Airway epithelial cell (primary cell): ENCODE results near the gene PLS3. TPM values are rescaled to one million over a fixed set of nuclear protein-coding genes. Genes with fewer than 3 reads are reported as not detected.

Experiments
- total RNA-seq: library from RNA; depleted of rRNA; stranded (reverse); fragments of >200 nt; gene quantifications from 2 replicates; pipeline ENCODE4 v1.2.3, GENCODE V29; 2015

Gene PLS3, protein sequence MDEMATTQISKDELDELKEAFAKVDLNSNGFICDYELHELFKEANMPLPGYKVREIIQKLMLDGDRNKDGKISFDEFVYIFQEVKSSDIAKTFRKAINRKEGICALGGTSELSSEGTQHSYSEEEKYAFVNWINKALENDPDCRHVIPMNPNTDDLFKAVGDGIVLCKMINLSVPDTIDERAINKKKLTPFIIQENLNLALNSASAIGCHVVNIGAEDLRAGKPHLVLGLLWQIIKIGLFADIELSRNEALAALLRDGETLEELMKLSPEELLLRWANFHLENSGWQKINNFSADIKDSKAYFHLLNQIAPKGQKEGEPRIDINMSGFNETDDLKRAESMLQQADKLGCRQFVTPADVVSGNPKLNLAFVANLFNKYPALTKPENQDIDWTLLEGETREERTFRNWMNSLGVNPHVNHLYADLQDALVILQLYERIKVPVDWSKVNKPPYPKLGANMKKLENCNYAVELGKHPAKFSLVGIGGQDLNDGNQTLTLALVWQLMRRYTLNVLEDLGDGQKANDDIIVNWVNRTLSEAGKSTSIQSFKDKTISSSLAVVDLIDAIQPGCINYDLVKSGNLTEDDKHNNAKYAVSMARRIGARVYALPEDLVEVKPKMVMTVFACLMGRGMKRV
- 271 and 325 TPM in 2 replicates for total RNA-seq

DNA sequence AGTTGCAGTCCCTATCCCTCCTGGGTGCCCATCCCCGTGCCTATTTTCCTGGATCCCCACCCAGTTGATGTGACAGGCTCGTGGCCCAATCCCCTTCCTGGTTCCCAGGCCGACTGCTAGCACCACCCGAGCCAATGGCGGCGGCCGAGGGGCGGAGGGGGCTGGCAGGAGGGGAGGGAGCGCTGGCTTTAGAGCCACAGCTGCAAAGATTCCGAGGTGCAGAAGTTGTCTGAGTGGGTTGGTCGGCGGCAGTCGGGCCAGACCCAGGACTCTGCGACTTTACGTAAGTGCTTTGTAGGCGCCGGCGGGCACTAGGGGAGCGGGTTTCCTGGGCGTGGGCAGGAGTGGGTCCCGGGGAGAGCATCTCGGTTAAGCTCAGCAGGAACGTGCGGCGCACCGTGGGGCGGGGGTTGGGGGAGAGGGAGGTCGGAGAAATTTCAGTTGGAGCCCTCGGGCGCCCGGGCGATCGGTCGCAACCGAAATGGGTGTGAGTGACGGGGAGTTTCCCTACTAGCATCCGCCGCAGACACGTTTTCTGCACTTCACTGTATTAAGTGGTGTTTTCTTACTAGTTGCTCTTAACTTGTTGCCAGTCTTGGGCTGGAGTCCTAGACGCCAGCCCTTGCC, at the start of gene PLS3:
Gene PLS3 (plus strand): TSS at position 197 of the 627 bp plus-strand sequence. CDS start 49,077 bp downstream, outside the sequence.

